GM12874 (cell line): Measurements from ENCODE around the gene AP1AR.

Experiments
- CTCF ChIP-seq: IDR thresholded peaks from 2 replicates; pipeline ENCODE4 v1.5.1; 2011; ENCODE audit warnings: low read depth, mild to moderate bottlenecking, control low read depth, low read length, moderate library complexity; ENCODE audit not compliant: insufficient read depth

AP1AR gene, protein sequence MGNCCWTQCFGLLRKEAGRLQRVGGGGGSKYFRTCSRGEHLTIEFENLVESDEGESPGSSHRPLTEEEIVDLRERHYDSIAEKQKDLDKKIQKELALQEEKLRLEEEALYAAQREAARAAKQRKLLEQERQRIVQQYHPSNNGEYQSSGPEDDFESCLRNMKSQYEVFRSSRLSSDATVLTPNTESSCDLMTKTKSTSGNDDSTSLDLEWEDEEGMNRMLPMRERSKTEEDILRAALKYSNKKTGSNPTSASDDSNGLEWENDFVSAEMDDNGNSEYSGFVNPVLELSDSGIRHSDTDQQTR

GRCh38 chr4:112231779-112232713 is at the start of gene AP1AR:
Gene AP1AR, plus strand, starts transcription at chr4:112231787. Its CDS starts 305 bp downstream, at chr4:112232092.
- peak; percentile 51; the same call in 1 of the 2 replicates for TF ChIP-seq CTCF

DNA sequence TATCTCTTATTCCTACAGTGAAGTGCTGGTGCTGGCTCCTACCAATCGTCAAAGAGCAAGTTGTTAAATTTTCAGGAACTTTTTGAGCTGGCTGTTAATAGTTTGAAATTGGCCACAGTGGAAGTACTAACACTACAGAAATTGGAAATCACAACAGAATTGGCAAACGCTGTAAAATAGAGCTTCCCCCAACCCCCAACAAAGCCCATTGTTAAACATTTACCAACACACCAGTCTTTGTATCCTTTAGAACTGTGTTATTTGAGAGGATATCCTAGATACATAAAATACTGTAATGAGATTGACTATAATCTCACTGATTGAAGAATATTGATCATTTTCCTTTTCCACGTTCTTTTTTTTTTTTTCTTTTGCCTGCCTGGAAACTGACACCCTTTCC is 49.0 kb upstream of the AP1AR start:
- TF ChIP-seq CTCF = no peak

GRCh38 chr4:112183252-112183651 is 48.3 kb upstream of the AP1AR start:
- TF ChIP-seq CTCF = no peak

DNA sequence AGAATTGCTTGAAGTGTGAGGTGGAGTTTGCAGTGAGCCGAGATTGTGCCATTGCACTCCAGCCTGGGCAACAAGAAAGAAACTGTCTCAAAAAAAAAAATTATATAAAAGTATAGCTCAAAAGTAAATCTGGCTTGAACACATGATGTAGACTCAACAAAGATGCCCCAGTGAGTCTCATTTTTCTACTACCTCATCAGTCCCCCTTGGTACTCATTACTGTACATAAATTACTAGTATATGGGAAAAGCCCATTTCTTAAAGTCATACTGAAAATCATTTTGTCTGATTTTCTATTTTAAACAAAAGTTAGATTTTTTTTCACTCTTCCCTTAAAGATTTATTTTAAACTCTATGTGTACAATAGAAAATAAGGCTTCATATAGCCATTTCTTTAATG is 47.1 kb upstream of the AP1AR start:
- no peak for TF ChIP-seq CTCF

- TF ChIP-seq CTCF = no peak
These were observed 46.3 kb upstream of the AP1AR start for GRCh38 chr4:112185334-112185733.

GRCh38 chr4:112185740-112186670 is 45.6 kb upstream of the AP1AR start:
- no peak for TF ChIP-seq CTCF

DNA sequence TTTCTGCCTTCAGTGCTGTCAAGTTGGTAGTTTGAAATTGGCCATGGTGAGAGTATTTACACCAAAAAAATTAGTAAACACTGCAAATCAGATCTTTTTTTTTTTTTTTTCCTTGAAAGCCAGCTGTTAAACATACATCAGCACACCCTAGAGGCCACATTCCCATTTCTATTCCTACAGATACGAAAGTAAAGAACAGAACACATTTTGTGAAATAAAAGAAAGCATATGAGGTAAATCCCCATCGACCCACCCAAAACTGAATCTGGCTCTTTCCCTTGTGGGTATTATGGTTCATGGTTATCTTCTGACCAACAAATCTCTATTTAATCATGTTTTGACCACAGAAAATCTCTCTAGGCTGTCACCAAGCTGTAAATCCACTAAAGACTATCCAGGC is 41.8 kb upstream of the AP1AR start:
- TF ChIP-seq CTCF = no peak
